HCT116 (cell line): ENCODE data around the gene LDLRAD4.

Source experiments
- CEBPB ChIP-seq: IDR thresholded peaks from 2 replicates; pipeline ENCODE4 v1.6.1; 2012; ENCODE audit warnings: low read depth
- YY1 ChIP-seq: IDR thresholded peaks from 2 replicates; pipeline ENCODE4 v1.6.1; 2011; ENCODE audit warnings: low read length, low read depth, moderate library complexity, mild to moderate bottlenecking; ENCODE audit not compliant: insufficient replicate concordance; ENCODE audit errors: extremely low read depth
- ZBTB33 ChIP-seq: IDR thresholded peaks from 2 replicates; pipeline ENCODE4 v1.6.1; 2011; ENCODE audit warnings: mild to moderate bottlenecking, low read length, moderate library complexity; ENCODE audit not compliant: insufficient replicate concordance; ENCODE audit errors: extremely low read depth
- ZFX ChIP-seq: fragments of 450-650 bp; IDR thresholded peaks from 2 replicates; pipeline ENCODE4 v1.6.1; 2017
- TF ChIP-seq, protein P1 (sequence below), 3 experiments: fragments of 200-600 bp in 1 of 3; sonication (generic) in 1 of 3; IDR thresholded peaks in 2 of 3; conservative IDR thresholded peaks in 1 of 3; 2 replicates each; pipeline ENCODE4 v1.5.1; 2012 to 2017; ENCODE audit warnings: low read depth in 2 of 3, low read length in 2 of 3, antibody characterized with exemption in 1 of 3, borderline replicate concordance in 1 of 3, control low read depth in 1 of 3, mild to moderate bottlenecking in 1 of 3, mixed read lengths in 1 of 3, mixed run types in 1 of 3, moderate library complexity in 1 of 3; ENCODE audit not compliant: insufficient read depth in 1 of 3

- TF ChIP-seq YY1 (no peak), ZFX (no peak), ZBTB33 (no peak), CEBPB (no peak)
- TF ChIP-seq, protein P1, sequence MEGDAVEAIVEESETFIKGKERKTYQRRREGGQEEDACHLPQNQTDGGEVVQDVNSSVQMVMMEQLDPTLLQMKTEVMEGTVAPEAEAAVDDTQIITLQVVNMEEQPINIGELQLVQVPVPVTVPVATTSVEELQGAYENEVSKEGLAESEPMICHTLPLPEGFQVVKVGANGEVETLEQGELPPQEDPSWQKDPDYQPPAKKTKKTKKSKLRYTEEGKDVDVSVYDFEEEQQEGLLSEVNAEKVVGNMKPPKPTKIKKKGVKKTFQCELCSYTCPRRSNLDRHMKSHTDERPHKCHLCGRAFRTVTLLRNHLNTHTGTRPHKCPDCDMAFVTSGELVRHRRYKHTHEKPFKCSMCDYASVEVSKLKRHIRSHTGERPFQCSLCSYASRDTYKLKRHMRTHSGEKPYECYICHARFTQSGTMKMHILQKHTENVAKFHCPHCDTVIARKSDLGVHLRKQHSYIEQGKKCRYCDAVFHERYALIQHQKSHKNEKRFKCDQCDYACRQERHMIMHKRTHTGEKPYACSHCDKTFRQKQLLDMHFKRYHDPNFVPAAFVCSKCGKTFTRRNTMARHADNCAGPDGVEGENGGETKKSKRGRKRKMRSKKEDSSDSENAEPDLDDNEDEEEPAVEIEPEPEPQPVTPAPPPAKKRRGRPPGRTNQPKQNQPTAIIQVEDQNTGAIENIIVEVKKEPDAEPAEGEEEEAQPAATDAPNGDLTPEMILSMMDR (IDR thresholded peaks at IDR 0.05 in 2 of 3, conservative IDR thresholded peaks at IDR 0.05 in 1 of 3; ENCODE audit: borderline replicate concordance in 1 of 3, insufficient read depth in 1 of 3, low read depth in 2 of 3, low read length in 2 of 3): no peak
Observed at GRCh38 chr18:13405305-13406038, 186.9 kb downstream of the LDLRAD4 start.
